Panc1 (cell line): Measurements from ENCODE around the gene CD300LG. TPM values are rescaled to one million over a fixed set of nuclear protein-coding genes. Genes with fewer than 3 reads are reported as not detected.

Source experiments
- ATAC-seq: fragments of 200-7000 bp; cut with Tn5 transposase; 2 replicates; pipeline ENCODE4 v1.9.1; 2020; ENCODE audit warnings: mild to moderate bottlenecking, moderate library complexity
- BruUV-seq: library from RNA; stranded (reverse); fragments of 400-500 nt; replicated peaks from 2 replicates; lab custom pipeline; 2021; lab: Mats Ljungman, UMichigan
- CTCF ChIA-PET: fragments of 300-600 bp; sonication (Branson Sonifier 250); formaldehyde crosslinking; loops from one replicate; lab custom pipeline; 2022; ENCODE audit warnings: antibody characterized with exemption; lab: Charles Lee
- POLR2A ChIA-PET: fragments of 300-600 bp; sonication (Branson Sonifier 250); formaldehyde crosslinking; loops from one replicate; lab custom pipeline; 2022; ENCODE audit warnings: antibody characterized with exemption; lab: Charles Lee
- DNase-seq: peaks from one replicate; pipeline ENCODE4 v3.0.0-alpha.2; 2010; ENCODE audit warnings: low read depth, low spot score
- H3K27ac ChIP-seq: 2 replicates; pipeline ENCODE4 v1.5.1; 2011; ENCODE audit warnings: mild to moderate bottlenecking, low read length, inconsistent platforms
- H3K27me3 ChIP-seq: fragments of 200-500 bp; sonication (Bioruptor generic); 2 replicates; pipeline ENCODE4 v1.6.0; 2014; ENCODE audit warnings: low read length, inconsistent platforms; ENCODE audit not compliant: control insufficient read depth, insufficient read depth
- H3K36me3 ChIP-seq: fragments of 200-500 bp; sonication (Bioruptor generic); 2 replicates; pipeline ENCODE4 v1.5.1; 2014; ENCODE audit warnings: inconsistent platforms, mild to moderate bottlenecking, low read length, moderate library complexity; ENCODE audit not compliant: control insufficient read depth, insufficient read depth
- H3K4me1 ChIP-seq: 2 replicates; pipeline ENCODE4 v1.5.1; 2011; ENCODE audit warnings: inconsistent platforms, mild to moderate bottlenecking, low read length, moderate library complexity; ENCODE audit not compliant: control insufficient read depth, insufficient read depth
- H3K4me3 ChIP-seq, 2 experiments: 2 replicates each; pipeline ENCODE4 v1.5.1; 2011 to 2012; ENCODE audit warnings: low read depth in 2 of 2, low read length in 2 of 2, mild to moderate bottlenecking in 2 of 2, inconsistent platforms in 1 of 2, moderate library complexity in 1 of 2
- H3K9me3 ChIP-seq: fragments of 200-500 bp; sonication (Bioruptor generic); 2 replicates; pipeline ENCODE4 v1.5.1; 2014; ENCODE audit warnings: low read depth, mild to moderate bottlenecking, inconsistent platforms, low read length, moderate library complexity; ENCODE audit not compliant: control insufficient read depth, insufficient read depth
- CTCF ChIP-seq: fragments of 450-650 bp; IDR thresholded peaks from 2 replicates; pipeline ENCODE4 v1.5.1; 2017; ENCODE audit warnings: mild to moderate bottlenecking
- POLR2AphosphoS5 ChIP-seq: IDR thresholded peaks from 2 replicates; pipeline ENCODE4 v1.6.1; 2012; ENCODE audit warnings: mild to moderate bottlenecking, low read depth, low read length, moderate library complexity
- REST ChIP-seq, 2 experiments: IDR thresholded peaks; 2 replicates each; pipeline ENCODE4 v1.6.1; 2011 to 2012; ENCODE audit warnings: low read depth in 2 of 2, control low read depth in 1 of 2, low read length in 1 of 2, mild to moderate bottlenecking in 1 of 2, moderate library complexity in 1 of 2; ENCODE audit not compliant: insufficient read depth in 1 of 2
- SIN3A ChIP-seq: IDR thresholded peaks from 2 replicates; pipeline ENCODE4 v1.6.1; 2012; ENCODE audit warnings: low read depth, mild to moderate bottlenecking, low read length, moderate library complexity, borderline replicate concordance; ENCODE audit not compliant: insufficient read depth
- TCF7L2 ChIP-seq: IDR thresholded peaks from 2 replicates; pipeline ENCODE4 v1.6.1; 2011; ENCODE audit warnings: mild to moderate bottlenecking, low read depth, low read length, inconsistent platforms
- in situ Hi-C: cut with HindIII; loops from 2 replicates; pipeline ENCODE4 v1.10.0; 2016; ENCODE audit warnings: low sequenced_read_pairs, low pct_unique_long_range_greater_than_20kb
- intact Hi-C: fragments of 100-400 bp; cut with micrococcal nuclease; formaldehyde crosslinking; loops from one replicate; pipeline ENCODE4 v1.10.0; 2022; ENCODE audit not compliant: unreplicated experiment
- total RNA-seq: library from RNA; stranded (reverse); gene quantifications from one replicate; pipeline ENCODE4 v1.2.1, GENCODE V29; 2021; ENCODE audit not compliant: unreplicated experiment

The CD300LG gene
- total RNA-seq, 1 experiment from 2014 or later = not detected

GRCh38 chr17:43827596-43827995 is 19.4 kb upstream of the CD300LG start:
- Histone ChIP-seq H3K27ac (no peak overlapping the region), H3K9me3 (no peaks in the 10 kb centered on the region), H3K4me1 (no peaks in the 10 kb centered on the region; the same call in 1 of the 2 replicates), H3K36me3 (no peaks in the 10 kb centered on the region), H3K4me3 (no peak overlapping the region), H3K27me3 (no peaks in the 10 kb centered on the region)
- DNase-seq (no peak), ATAC-seq (no peak)
- ChIA-PET CTCF (no interaction called here), POLR2A (no interaction called here)
- BruUV-seq = no TSS peak
- in situ Hi-C loops = no loop called here
- intact Hi-C loops = no loop called here
- TF ChIP-seq TCF7L2 = no peak
- no peak for TF ChIP-seq POLR2AphosphoS5
- TF ChIP-seq SIN3A = no peak
- TF ChIP-seq REST (IDR thresholded peaks at IDR 0.05; ENCODE audit: insufficient read depth in 1 of 2, low read depth in 2 of 2, low read length in 1 of 2) = no peak
- TF ChIP-seq CTCF = no peak

GRCh38 chr17:43829738-43830137 is 17.2 kb upstream of the CD300LG start:
- no peak overlapping the region for H3K27ac ChIP-seq
- no peaks in the 10 kb centered on the region for H3K36me3 ChIP-seq
- DNase-seq = no peak
- no peak overlapping the region for H3K4me3 ChIP-seq
- CTCF ChIA-PET = no interaction called here
- H3K4me1 ChIP-seq = no peaks in the 10 kb centered on the region; the same call in 1 of the 2 replicates
- BruUV-seq = no TSS peak
- intact Hi-C loops = no loop called here
- H3K27me3 ChIP-seq = no peaks in the 10 kb centered on the region
- TF ChIP-seq POLR2AphosphoS5 = no peak
- no peak for TF ChIP-seq REST (IDR thresholded peaks at IDR 0.05; ENCODE audit: insufficient read depth in 1 of 2, low read depth in 2 of 2, low read length in 1 of 2)
- TF ChIP-seq TCF7L2 = no peak
- no peak for TF ChIP-seq CTCF
- TF ChIP-seq SIN3A = no peak
- POLR2A ChIA-PET = no interaction called here
- no peak for ATAC-seq
- in situ Hi-C loops = no loop called here
- H3K9me3 ChIP-seq = no peaks in the 10 kb centered on the region
